DMS 273 (cell line): ENCODE data around the gene CEP112.
A peak's percentile ranks its signal among the peaks of the same experiment; 100 is the strongest.

Experiments used
- DNase-seq: peaks from one replicate; lab custom pipeline; 2025; ENCODE audit not compliant: unreplicated experiment; lab: John Stamatoyannopoulos, UW

The CEP112 gene

DNA sequence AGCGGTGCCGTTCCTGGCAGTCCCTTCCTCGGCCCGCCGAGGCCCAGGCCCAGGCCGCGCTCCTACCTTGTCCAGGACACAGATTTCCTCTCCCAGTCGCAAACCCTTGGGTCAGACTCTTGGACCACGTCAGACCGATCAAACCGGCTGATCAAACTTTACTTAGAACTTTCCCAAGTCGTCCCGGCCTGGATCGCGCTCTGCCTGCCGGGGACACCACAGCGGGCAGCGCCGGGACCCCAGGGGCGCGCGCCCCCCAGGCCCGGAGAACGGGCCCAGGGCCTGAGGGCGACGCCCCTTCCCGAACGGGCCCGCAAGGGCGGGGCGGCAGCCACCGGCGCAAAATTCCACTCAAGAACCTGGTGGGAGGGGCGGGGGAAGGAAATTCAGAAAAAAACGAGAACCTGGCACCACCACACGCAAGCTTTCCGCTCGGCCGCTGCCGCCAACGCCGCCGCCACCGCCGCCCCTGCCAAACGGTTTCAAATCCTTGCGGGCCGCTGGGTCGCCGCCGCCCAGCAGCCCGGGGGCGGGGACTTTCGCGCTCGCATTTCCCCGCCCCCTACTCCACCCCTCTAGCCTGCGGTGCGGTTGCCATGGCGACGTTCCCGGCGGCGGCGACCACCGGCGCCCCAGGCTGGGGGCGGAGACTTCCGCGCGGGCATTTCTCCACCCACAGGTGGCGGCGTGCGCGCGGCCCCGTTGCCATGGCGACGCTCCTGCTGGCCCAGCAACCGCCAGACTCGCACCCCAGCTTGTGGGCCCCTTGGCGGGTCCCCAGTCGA lies at the start of gene CEP112:
Gene CEP112, minus strand, starts transcription at position 541 of the 785 bp plus-strand sequence.
- peak; percentile 96 for DNase-seq

DNA sequence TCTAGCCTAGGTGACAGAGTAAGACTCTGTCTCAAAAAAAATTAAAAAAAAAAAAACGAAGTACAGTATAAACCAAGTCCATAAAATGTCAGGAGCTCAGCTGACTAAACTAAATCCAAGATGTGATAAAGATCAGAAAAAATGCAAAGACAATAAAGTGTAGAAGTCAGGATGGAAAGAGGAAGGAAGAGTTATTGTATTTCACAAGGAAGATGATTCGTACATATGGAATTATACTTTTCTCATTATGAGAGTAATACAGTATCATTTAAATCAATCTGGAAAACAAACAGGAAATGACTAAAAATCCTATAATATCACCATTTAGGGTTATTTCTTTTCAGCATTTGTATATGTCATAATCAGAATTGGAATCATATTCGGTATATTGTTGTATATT lies 48.7 kb upstream of the CEP112 start:
- no peak for DNase-seq

- DNase-seq: no peak
Observed at GRCh38 chr17:66240013-66240412, 48.1 kb upstream of the CEP112 start.

GRCh38 chr17:66235377-66235994 lies 43.6 kb upstream of the CEP112 start:
- no peak for DNase-seq

DNA sequence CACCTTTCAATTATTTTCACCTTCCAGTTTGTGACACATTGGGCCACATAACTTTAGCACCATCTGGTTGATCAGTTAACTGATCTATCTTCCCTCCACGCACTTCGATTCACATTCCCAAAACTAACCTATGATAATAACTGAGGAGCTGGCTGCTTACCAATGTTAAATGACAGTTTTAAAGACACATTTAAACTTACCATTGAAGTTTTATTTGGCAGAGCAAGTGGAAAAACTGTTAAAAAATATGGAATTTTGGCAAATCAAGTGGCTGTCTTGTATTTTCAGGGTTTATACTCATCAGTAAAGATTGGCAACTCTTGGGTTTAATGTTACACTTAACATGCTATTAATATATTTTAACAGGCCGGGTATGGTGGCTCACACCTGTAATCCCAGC lies 42.7 kb upstream of the CEP112 start:
- no peak for DNase-seq

DNA sequence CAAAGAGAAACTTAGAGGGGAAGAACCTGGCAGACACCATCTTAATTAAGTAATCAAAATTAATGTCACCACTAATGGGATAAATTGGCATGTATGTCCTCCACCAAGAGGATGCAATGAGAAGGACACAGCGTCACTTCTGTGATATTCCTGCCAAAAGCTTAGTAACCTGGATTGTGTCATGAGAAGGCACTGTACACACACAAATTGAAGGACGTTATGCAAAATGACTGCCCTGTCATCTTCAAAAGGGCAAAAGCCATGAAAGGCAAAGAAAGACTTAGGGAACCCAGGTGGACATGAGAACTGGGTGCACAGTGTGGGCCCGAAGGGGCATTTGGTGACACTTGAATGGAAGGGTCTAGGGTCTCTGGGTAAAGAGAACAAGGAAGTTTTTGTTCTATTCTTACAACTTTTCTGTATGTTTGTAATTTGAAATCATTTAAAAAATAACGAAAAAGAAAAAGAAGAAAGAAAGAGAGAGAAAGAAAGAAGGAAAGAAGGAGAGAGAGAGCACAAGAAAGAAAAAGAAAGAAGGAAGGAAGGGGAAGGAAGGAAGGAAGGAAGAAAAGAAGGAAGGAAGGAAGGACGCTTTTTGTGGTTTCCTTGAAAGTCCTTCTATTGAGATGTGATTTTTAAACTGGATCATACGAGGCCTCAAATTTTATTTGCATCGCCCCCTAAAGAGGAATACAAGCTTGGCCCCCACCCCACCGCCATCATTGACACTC lies 41.3 kb upstream of the CEP112 start:
- DNase-seq: no peak

DNA sequence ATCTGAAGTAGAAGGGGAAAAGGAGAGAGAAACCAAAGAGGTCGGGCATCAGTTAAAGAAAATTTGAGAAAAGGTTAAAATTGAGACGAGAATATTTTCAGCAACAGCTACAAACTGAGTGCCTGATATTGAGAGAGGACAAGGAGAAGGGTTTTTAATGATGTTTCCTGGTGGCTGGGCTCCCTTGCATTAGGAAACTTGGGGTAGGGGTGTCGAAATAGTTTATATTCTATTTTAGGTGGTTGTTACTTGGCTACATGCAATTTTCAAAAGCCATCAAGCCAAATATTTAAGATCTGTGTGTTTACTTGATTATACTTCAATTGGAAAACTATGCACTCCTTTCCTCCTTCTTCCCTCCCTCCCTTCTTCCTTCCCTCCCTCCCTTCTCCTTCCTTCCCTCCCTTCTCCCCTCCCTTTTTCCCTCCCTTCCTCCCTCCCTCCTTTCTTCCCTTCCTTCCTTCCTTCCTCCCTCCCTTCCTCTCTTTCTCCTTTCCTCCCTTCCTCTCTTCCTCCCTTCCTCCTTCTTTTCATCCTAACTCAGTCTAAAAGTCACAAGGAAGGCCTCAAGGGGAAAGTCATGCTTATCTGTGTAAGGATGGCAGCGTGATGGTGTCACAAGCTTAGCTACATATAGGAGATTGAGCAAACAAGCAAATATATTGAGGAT lies 39.1 kb upstream of the CEP112 start:
- no peak for DNase-seq

DNA sequence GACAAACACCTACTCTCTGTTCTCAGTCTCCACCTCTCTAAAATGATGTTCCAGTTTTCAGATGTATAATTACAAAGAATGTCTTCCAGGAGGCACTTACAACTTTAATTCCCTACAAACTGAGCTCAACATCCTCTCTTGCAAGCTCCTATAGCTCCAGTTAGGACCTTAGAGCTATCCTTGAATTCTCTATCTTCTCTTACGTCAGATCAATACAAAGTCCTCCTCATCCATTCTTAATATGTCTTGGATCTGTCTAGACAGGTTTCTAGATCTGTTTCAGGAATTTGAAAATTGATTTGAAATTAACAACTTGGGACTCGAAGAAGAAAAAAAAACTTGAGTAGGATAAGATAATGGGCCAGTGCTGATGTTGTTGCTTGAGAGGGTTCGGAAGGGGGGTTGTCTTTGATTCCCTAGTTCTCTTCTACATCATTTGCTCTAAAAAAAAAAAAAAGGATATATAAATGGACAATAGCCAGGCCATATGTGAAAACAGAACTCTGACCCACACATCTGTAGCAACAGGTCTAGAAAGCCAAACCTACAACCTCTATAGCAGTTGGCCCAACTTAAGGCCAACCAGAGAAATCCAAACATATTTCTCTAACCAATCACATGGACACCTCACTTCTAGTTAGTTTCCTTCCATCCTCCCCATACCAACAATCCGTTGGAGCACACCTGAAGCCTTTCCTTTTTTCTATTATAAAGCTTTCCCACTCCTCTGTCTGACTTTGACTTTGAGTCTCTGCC lies 38.0 kb upstream of the CEP112 start:
- DNase-seq: no peak

- DNase-seq: no peak
Observed at GRCh38 chr17:66228887-66229782, 37.2 kb upstream of the CEP112 start, which contains the start of gene APOH. TSS of gene APOH (minus strand) at chr17:66229415. CDS start at chr17:66229379, 36 bp downstream.

GRCh38 chr17:66227212-66228045 lies 35.5 kb upstream of the CEP112 start:
- no peak for DNase-seq

- peak; percentile 9 for DNase-seq
Observed at GRCh38 chr17:66222798-66223350, 30.9 kb upstream of the CEP112 start.

DNA sequence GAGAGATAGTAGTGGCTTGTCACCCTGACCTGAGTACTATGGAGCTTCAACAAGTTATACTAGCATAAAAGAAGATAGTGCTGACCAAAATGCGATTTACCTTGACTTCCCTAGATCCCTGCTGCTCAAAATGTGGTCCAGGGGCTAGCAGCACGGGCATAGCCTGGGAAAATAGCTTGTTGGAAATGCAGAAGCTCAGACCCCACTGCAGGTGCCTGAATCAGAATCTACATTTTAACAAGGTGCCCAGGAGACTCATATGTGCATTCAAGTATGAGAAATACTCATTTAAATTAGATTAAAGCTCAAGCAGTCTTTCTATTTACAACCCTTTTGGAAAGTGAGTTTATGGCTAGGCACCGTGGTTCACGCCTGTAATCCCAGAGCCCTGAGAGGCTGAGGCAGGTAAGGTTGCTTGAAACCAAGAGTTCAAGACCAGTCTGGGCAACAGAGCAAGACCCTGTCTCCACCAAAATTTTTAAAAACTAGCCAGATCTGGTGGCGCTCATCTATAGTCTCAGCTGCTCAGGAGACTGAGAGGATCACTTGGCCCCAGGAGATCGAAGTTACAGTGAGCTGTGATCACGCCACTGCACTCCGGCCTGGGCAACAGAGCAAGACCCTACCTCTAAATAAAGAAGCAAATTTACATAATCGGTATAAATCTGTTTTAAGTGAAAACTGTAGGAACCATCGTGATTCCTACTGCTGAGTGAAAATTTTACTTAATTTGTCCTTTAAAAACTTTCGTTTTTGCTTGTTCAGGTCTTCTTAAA lies 30.0 kb upstream of the CEP112 start:
- no peak for DNase-seq

DNA sequence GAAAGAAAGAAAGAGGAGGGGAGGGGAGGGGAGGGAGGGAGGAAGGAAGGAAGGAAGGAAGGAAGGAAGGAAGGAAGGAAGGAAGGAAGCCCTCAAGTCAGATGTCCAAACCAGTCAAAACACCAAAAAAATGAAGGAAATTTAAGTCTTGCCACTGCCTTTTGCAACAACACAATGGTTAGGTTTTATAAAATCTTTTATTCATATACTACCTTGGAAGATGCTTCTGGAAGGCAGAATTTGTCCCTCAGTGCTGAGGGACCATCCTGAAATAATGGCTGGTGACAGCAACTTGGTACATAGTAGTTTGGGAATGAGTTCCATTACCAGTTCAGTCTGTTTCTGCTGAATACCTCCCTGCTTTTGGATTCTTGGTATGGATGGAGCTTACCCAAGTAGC lies 29.4 kb upstream of the CEP112 start:
- no peak for DNase-seq

DNA sequence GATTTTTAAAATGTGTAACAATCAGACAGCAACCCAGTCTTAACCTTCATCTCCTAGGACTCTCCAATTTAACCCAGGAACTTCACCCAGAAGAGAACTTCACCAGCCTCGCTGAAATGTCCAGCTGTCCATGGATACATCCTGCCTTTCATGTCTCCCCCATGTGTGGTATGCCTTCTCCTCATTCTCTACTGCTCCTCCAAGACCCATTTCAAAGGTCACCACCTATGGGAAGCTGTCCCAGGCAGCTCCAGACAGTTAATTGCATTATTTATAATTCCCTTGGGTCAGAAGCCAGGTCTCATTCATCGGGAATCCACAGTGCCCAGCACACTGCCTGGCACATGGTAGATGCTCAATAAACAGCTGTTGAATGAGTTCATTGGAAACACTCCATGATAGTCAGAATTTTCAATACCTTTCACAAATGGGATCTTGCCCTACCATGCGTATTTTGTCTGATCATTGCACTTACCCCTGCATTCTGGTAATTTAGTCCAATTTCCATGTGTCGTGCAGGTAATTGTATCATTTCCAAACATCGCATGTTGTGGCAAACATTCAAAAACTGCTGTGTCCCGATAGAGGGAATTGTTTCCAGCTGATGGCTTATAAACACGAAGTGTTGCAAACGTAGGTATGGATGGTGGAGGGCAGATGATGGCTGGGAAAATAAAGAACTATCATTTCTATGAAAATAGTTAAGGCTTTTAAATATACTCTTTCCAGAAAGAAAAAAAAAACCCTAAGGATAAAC lies 28.3 kb upstream of the CEP112 start:
- no peak for DNase-seq

DNA sequence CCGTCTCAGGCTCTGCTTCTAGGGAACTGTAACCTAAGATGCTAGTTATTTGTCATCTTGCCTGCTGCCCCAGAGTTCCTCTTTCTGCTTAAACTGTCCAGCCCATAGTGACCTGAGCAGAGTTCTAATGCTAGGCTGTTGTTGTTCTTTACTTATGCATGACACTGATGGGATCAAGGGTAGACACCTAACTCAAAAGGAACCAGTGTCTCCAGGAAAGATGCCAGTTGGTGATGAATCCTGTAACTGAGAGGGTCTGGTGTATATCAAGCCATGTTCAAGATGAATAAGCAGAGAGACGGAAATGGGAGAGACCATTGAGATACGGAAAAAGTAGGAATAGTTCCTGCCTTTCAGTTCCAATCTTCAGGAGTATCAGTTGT lies 23.6 kb upstream of the CEP112 start:
- no peak for DNase-seq

GRCh38 chr17:66214884-66215528 lies 23.1 kb upstream of the CEP112 start:
- no peak for DNase-seq
